ENCODE results near the gene GLYR1. TPM values are rescaled to one million over a fixed set of nuclear protein-coding genes. Genes with fewer than 3 reads are reported as not detected.

GLYR1 gene
- total and polyA plus RNA-seq, 9 of the 15 experiments (the other 6 are each of a cell fraction or from before 2014, with no cell fraction given) = 6.7 to 99.2 (median 60.2) TPM

GRCh38 chr16:4886151-4886550 lies 39.1 kb upstream of the GLYR1 start (continued):
- TF ChIP-seq ZNF766 (CRISPR knock-in tag; conservative IDR thresholded peaks at IDR 0.05) (0 out of 2 replicates have a peak, but pooled peaks have one; percentile 39), MYNN (IDR thresholded peaks at IDR 0.05) (0 out of 2 replicates have a peak, but pooled peaks have one; percentile 3), MYNN (CRISPR knock-in tag; IDR thresholded peaks at IDR 0.05) (no peak), RAD21 (CRISPR knock-in tag; conservative IDR thresholded peaks at IDR 0.05 in 1 of 2, IDR thresholded peaks at IDR 0.05 in 1 of 2) (no peak), FOXM1 (IDR thresholded peaks at IDR 0.05; ENCODE audit: low read depth) (peak; percentile 60; the same call in 1 of the 2 replicates), FOXM1 (CRISPR knock-in tag; IDR thresholded peaks at IDR 0.05; ENCODE audit: low read depth) (no peak), PURB (CRISPR knock-in tag; IDR thresholded peaks at IDR 0.05; ENCODE audit: low read depth) (no peak), ESRRB (CRISPR knock-in tag; IDR thresholded peaks at IDR 0.05; ENCODE audit: borderline replicate concordance) (no peak)
- TF ChIP-seq, protein P1, sequence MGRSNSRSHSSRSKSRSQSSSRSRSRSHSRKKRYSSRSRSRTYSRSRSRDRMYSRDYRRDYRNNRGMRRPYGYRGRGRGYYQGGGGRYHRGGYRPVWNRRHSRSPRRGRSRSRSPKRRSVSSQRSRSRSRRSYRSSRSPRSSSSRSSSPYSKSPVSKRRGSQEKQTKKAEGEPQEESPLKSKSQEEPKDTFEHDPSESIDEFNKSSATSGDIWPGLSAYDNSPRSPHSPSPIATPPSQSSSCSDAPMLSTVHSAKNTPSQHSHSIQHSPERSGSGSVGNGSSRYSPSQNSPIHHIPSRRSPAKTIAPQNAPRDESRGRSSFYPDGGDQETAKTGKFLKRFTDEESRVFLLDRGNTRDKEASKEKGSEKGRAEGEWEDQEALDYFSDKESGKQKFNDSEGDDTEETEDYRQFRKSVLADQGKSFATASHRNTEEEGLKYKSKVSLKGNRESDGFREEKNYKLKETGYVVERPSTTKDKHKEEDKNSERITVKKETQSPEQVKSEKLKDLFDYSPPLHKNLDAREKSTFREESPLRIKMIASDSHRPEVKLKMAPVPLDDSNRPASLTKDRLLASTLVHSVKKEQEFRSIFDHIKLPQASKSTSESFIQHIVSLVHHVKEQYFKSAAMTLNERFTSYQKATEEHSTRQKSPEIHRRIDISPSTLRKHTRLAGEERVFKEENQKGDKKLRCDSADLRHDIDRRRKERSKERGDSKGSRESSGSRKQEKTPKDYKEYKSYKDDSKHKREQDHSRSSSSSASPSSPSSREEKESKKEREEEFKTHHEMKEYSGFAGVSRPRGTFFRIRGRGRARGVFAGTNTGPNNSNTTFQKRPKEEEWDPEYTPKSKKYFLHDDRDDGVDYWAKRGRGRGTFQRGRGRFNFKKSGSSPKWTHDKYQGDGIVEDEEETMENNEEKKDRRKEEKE (IDR thresholded peaks at IDR 0.05; ENCODE audit: borderline replicate concordance in 1 of 2, control insufficient read depth in 1 of 2, low read depth in 2 of 2, low read length in 1 of 2) = no peak

Data from K562 (cell line).